HEK293T (cell line): ENCODE data around the gene KCNIP1.

Experiments used
- CTCF ChIA-PET: fragments of 350-600 bp; formaldehyde crosslinking; extraction: SDS; loops from one replicate; lab custom pipeline; 2021; ENCODE audit warnings: antibody characterized with exemption, inconsistent platforms; lab: Yijun Ruan, JAX
- POLR2A ChIA-PET: fragments of 350-600 bp; formaldehyde crosslinking; extraction: SDS; loops from one replicate; lab custom pipeline; 2020; ENCODE audit warnings: antibody characterized with exemption, inconsistent platforms; lab: Yijun Ruan, JAX
- DNase-seq: peaks from one replicate; pipeline ENCODE4 v3.0.0; 2012; ENCODE audit warnings: mixed read lengths; ENCODE audit errors: extremely low spot score
- ARNT ChIP-seq: fragments of 450-650 bp; IDR thresholded peaks from 2 replicates; pipeline ENCODE4 v1.6.1; 2017; ENCODE audit warnings: mild to moderate bottlenecking
- BHLHE40 ChIP-seq: fragments of 450-650 bp; IDR thresholded peaks from 2 replicates; pipeline ENCODE4 v1.6.1; 2016; ENCODE audit warnings: mild to moderate bottlenecking, moderate library complexity, borderline replicate concordance
- CTBP1 ChIP-seq: fragments of 450-650 bp; IDR thresholded peaks from 2 replicates; pipeline ENCODE4 v1.6.1; 2016; ENCODE audit warnings: borderline replicate concordance
- ELF4 ChIP-seq: fragments of 450-650 bp; IDR thresholded peaks from 2 replicates; pipeline ENCODE4 v1.6.1; 2017; ENCODE audit warnings: antibody characterized with exemption
- FOXA1 ChIP-seq: fragments of 450-650 bp; IDR thresholded peaks from 2 replicates; pipeline ENCODE4 v1.6.1; 2016; ENCODE audit warnings: mild to moderate bottlenecking
- FOXK2 ChIP-seq: fragments of 450-650 bp; IDR thresholded peaks from 2 replicates; pipeline ENCODE4 v1.6.1; 2016; ENCODE audit warnings: mild to moderate bottlenecking
- FOXM1 ChIP-seq: fragments of 450-650 bp; IDR thresholded peaks from 2 replicates; pipeline ENCODE4 v1.6.1; 2017; ENCODE audit warnings: mild to moderate bottlenecking, borderline replicate concordance
- HDGF ChIP-seq: fragments of 450-650 bp; IDR thresholded peaks from 2 replicates; pipeline ENCODE4 v1.6.1; 2017; ENCODE audit warnings: antibody characterized with exemption, borderline replicate concordance
- L3MBTL2 ChIP-seq: fragments of 450-650 bp; conservative IDR thresholded peaks from 2 replicates; pipeline ENCODE4 v1.6.1; 2016; ENCODE audit warnings: mild to moderate bottlenecking
- LEF1 ChIP-seq: fragments of 450-650 bp; IDR thresholded peaks from 2 replicates; pipeline ENCODE4 v1.6.1; 2017; ENCODE audit warnings: mild to moderate bottlenecking, borderline replicate concordance
- NFRKB ChIP-seq: fragments of 450-650 bp; IDR thresholded peaks from 2 replicates; pipeline ENCODE4 v1.6.1; 2016; ENCODE audit warnings: mild to moderate bottlenecking, moderate library complexity
- PKNOX1 ChIP-seq: fragments of 450-650 bp; IDR thresholded peaks from 2 replicates; pipeline ENCODE4 v1.6.1; 2016
- SP1 ChIP-seq: fragments of 450-650 bp; IDR thresholded peaks from 2 replicates; pipeline ENCODE4 v1.6.1; 2017
- SUZ12 ChIP-seq: fragments of 450-650 bp; IDR thresholded peaks from 2 replicates; pipeline ENCODE4 v1.6.1; 2016; ENCODE audit warnings: mild to moderate bottlenecking
- TARDBP ChIP-seq: fragments of 450-650 bp; IDR thresholded peaks from 2 replicates; pipeline ENCODE4 v1.6.1; 2016
- ZNF384 ChIP-seq: fragments of 450-650 bp; IDR thresholded peaks from 2 replicates; pipeline ENCODE4 v1.6.1; 2016

KCNIP1 gene

GRCh38 chr5:170628691-170629565, 125.1 kb downstream of the KCNIP1 start:
- ChIA-PET CTCF (no interaction called here), POLR2A (no interaction called here)
- TF ChIP-seq FOXM1 (no peak), BHLHE40 (no peak), CTBP1 (no peak)
- no peak for DNase-seq

- TF ChIP-seq LEF1, result no peak
- TF ChIP-seq ELF4, result no peak
- no peak for TF ChIP-seq CTBP1
- TF ChIP-seq PKNOX1, result no peak
- no peak for TF ChIP-seq BHLHE40
- no peak for TF ChIP-seq FOXA1
- no peak for TF ChIP-seq HDGF
- TF ChIP-seq ARNT, result no peak
- TF ChIP-seq FOXK2, result no peak
- ChIA-PET POLR2A (no interaction called here), CTCF (no interaction called here)
- DNase-seq, result no peak
These were observed 125.9 kb downstream of the KCNIP1 start for GRCh38 chr5:170629566-170630175.

GRCh38 chr5:170630226-170630625, 126.4 kb downstream of the KCNIP1 start:
- DNase-seq, result no peak
- CTCF ChIA-PET, result no interaction called here
- TF ChIP-seq ARNT, result no peak
- no peak for TF ChIP-seq LEF1
- no peak for TF ChIP-seq PKNOX1
- TF ChIP-seq SP1, result no peak
- TF ChIP-seq CTBP1, result no peak
- TF ChIP-seq ELF4, result no peak
- TF ChIP-seq FOXK2, result no peak
- TF ChIP-seq TARDBP, result no peak
- no peak for TF ChIP-seq HDGF
- TF ChIP-seq FOXM1, result no peak
- POLR2A ChIA-PET, result no interaction called here

GRCh38 chr5:170630711-170631141, 126.9 kb downstream of the KCNIP1 start:
- no peak for DNase-seq
- TF ChIP-seq L3MBTL2 (no peak), SP1 (no peak), ZNF384 (no peak), LEF1 (no peak)
- ChIA-PET POLR2A (interaction anchor here (0.7 kb wide), 1 partner anchor 16 kb away, joined by 3 read pairs; no protein-coding TSS in a partner anchor), CTCF (interaction anchor here (1.4 to 3.6 kb wide), 3 partner anchors 14 to 198 kb away, joined by 5 to 18 read pairs (median 12); no protein-coding TSS in a partner anchor)

GRCh38 chr5:170631466-170632195, 127.8 kb downstream of the KCNIP1 start:
- TF ChIP-seq BHLHE40, result no peak
- no peak for TF ChIP-seq TARDBP
- TF ChIP-seq PKNOX1, result no peak
- no peak for TF ChIP-seq FOXA1
- TF ChIP-seq ZNF384, result no peak
- DNase-seq, result peak; percentile 38
- ChIA-PET CTCF (interaction anchor here (0.6 to 3.6 kb wide), 11 partner anchors 8 to 223 kb away, joined by 3 to 22 read pairs (median 3); no protein-coding TSS in a partner anchor), POLR2A (interaction anchor here (0.7 to 1.1 kb wide), 2 partner anchors 17 to 18 kb away, joined by 3 read pairs; no protein-coding TSS in a partner anchor)

GRCh38 chr5:170632266-170632984, 128.6 kb downstream of the KCNIP1 start:
- ChIA-PET CTCF (interaction anchor here (0.7 to 3.6 kb wide), 16 partner anchors 9 to 200 kb away, joined by 3 to 22 read pairs (median 4); no protein-coding TSS in a partner anchor), POLR2A (interaction anchor here (0.7 to 1.5 kb wide), 3 partner anchors 19 to 158 kb away, joined by 3 to 9 read pairs (median 3); no protein-coding TSS in a partner anchor)
- TF ChIP-seq BHLHE40 (no peak), ZNF384 (no peak), HDGF (no peak), LEF1 (no peak), ARNT (no peak), NFRKB (no peak), SUZ12 (no peak), ELF4 (no peak), FOXM1 (no peak), FOXK2 (no peak), PKNOX1 (no peak), CTBP1 (no peak), TARDBP (no peak), L3MBTL2 (no peak)
- DNase-seq, result no peak
